CD4-positive, alpha-beta T cell treated with Interleukin-4 for 4 hours (primary cell): Measurements from ENCODE around the gene TMOD2.

ENCODE experiments used
- DNase-seq: peaks from one replicate; pipeline ENCODE4 v3.0.0-alpha.2; 2020

The TMOD2 gene

DNA sequence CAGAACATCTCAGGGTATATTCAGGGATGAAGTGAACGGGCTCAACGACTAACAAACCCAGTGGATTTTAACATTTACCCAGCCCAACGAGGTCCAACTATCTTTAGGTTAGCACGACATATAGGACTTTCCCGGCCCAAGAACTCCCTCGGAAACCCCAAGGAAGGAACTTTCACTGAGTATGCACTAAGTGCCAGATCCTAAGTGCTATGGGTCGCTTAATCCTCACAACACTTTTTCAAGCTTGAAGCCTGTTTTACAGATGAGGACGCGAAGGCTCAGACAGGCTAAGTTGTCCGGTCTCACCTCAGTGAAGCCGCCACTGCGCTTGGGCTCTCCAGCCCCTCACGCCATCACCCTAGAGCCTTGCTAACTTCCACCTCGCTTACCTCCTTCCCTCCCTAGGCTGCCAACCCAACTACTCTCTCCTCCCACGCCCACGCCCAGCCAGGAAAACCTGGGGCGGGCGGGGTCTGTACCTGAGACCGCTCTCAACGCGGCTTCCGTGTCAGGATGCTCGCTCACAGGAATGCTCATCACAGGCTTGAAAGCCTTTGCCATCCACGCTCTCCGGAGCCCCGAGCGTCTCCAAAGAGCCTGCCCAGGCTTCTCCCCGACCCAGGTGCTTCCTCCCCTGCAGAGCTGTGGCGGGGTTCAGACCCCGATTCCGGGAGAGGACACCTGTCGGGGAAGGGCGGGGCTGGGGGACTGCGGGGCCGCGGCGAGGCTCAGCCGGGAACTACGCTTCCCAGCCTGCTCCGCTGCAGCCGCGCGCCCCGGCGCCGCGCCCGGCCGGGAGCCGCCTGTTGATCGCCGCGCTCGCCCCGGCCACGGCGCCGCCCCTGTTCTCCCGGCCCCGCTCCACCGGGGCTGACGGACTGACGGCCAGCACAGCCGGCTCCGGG, at the start of gene TMOD2:
Gene TMOD2 (plus strand): TSS at position 806 of the 905 bp plus-strand sequence. CDS start 14,845 bp downstream, outside the sequence.
- DNase-seq = peak; percentile 37

DNA sequence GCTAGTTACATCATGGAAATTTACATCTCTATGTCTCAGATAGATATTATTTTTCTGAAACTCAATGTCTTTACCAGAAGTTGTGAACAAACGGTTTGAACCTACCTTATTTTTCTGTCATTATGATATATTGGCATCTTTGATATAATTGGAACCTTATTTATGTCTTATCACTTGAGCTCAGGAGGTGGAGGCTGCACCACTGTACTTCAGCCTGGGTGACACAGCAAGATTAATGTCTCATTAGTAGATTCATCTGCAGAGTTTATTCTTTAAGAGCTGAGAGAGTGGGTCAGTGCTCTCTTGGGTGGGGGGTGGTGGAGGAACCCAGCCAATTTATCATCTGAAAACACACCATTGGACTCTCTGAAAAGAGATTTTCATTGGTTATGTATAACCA, 48.7 kb upstream of the TMOD2 start:
- no peak for DNase-seq

DNA sequence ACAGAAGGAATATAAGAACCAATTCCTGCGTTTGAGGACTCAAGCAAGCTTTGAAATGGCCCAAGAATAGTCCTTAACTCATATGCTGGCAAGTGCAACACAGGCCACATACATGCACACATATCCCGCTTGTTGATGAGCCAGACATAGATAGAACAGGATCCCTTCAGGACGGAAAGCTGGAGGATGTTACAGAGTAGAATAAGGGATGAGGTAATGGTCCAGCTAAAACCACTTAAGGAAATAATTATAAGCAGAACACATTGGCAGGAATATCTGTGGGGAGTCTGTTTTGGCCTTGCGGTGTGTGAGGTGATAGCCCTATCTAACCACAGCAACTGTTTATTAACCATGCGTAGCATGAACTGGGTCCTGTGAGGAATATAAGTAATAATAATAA, 45.1 kb upstream of the TMOD2 start:
- no peak for DNase-seq

DNA sequence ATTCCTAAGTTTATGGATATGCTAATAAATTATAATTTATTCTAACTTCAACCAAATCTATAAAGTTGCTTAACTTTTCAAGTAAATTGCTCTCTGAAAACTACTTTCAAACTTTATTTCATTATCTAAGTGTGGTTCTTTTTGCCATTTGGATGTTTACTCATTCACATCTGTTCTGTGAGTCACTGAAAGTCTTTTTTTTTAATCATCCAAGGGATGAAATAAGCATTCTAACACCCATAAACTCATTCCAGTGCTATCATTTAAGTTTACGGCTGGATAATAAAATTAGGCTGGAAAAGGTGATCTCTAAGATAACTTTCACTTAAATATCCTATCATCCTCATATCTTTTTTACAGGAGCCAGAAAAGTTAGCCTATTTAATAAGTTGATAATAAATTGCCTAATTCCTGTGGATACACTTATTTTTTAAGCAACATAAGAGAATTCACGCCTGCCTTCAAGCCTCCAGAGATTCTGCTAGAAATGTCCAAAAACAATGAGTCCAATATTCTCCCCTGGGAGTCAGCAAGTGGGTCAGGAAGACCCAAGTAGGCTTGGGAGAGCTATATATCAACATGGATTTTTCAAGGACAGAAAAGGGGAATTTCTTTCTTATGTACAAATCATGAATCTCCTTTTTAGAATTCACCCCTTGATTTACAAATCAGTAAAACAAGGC, 44.3 kb upstream of the TMOD2 start:
- no peak for DNase-seq

DNA sequence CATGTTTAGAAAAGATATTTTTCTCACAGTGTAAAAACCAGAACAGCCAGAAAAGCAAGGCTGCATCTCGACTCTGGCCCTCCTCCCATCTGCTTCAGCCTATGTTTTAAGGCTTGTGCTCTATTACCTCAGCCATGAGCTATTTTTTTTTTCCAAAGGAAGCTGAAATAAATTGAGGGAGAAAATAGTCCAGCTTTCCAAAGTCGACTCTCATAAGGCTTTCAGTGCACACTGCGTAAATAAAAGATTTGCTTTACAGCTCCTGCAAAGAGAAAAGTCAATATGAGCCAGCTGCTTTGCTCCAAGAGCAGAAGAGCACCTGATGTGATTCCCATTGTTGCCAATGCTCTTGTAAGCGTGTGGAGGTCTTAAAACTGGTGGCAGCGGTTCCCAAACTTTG, 43.4 kb upstream of the TMOD2 start:
- no peak for DNase-seq

DNA sequence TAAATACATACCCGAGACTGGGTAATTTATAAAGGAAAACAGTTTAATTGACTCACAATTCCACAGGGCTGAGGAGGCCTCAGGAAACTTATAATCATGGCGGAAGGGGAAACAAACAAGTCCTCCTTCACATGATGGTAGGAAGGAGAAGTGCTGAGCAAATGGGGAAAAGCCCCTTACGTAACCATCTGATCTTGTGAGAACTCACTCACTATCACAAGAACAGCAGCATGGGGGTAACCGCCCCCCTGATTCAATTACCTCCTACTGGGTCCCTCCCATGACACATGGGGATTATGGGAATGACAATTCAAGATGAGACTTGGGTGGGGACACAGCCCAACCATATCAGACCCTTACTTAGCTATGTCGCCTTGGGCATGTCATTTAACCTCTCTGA, 42.4 kb upstream of the TMOD2 start:
- DNase-seq = no peak

DNA sequence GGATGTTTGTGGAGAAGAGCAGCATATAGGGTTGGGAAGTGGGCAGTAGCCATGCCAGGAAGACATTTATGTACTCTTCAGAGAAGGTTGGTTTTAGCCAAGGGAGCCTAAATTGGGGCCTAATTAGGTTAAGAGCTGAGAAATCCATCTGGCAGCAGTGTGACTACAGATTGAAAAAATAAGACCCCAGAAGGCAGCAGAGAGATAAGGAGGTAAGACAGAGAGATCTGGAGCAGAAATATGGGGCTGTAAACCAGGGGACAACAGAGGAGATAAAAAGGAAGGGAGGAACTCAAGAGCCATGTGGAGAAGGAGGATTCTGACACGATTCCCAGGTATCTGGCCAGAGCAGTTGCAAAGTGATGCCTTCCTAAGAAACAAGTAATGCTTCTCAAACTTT, 37.2 kb upstream of the TMOD2 start:
- DNase-seq = no peak

DNA sequence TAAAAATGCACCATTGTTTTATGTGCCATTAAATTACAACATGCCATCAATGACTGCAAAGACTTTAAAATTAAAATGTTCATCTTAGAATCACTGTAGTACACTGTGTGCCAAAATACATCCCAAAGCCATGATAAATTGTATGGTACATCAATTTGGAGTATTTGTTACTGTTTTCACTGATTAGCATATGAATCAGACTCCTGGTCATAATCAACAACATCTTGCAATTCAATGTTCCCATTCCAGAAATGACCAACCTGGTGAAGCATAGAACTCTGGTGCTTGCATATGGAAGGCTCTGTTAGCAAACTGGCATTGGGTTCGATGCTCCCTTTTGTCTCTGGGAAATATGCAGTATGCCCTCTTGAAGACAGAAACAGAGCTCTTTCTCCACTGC, 36.5 kb upstream of the TMOD2 start:
- DNase-seq = no peak

DNA sequence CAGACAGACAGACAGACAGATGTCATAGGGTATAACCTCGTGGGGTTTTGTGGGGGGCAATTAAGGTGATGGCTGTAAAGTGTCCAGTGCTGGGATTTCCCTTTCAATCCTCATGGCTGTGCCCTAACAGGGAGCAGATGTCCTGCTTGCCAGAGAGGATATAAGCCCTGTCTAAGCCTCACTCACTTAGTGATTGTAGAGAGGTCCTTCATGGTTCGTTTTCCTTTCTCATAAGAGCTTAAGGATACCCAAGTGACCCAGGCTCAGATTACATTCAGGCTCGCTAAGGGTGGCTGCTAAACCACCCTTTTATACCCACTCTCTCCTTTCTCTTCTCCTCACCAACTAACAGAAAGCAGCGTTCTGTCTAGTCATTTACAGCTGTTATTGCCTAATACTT, 33.2 kb upstream of the TMOD2 start:
- no peak for DNase-seq

DNA sequence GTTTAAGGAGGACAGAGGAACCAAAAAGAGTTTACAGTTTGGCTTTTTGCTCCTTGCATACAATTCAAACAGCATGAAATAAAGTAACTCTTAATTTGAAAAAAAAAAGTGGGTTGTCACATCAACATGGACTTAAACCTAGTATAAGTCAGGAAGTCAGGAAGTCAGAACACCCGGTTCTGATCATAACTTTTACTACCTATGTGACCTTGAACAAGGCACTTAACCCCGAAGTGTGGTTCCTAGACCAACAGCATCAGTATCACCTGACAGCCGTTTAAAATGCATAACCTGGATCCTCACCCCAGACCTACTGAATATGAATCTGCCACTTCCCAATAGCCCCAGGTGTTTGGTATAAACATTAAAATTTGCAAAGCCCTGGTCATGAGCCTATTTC, 32.7 kb upstream of the TMOD2 start:
- DNase-seq = no peak

DNA sequence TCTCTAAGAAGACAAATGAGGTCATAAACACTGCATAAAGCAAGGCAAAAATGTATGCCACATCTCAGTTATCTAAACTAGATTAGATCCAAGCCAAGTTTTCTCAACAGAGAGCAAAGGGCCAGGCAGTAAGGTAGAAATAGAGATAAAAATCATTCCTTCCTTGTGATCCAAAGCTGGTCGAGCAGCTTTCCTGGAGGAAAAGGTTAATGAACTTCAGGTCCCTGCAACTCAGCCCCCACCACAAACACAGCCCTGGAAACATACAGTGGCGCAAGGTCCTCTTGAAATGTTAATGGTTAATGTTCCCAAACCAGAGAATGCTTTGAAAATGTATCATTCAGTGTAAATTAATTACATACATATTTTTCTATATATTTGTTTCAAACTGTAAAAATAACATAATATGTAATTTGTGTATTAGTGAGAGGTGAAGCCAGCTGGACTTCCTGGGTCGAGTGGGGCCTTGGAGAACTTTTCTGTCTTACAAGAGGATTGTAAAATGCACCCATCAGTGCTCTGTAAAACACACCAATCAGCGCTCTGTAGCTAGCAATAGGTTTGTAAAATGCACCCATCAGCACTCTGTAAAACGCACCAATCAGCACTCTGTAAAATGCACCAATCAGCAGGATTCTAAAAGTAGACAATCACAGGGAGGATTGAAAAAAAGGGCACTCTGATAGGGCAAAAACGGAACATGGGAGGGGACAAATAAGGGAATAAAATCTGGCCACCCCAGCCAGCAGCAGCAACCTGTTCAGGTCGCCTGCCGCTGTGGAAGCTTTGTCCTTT, 31.0 kb upstream of the TMOD2 start:
- no peak for DNase-seq

DNA sequence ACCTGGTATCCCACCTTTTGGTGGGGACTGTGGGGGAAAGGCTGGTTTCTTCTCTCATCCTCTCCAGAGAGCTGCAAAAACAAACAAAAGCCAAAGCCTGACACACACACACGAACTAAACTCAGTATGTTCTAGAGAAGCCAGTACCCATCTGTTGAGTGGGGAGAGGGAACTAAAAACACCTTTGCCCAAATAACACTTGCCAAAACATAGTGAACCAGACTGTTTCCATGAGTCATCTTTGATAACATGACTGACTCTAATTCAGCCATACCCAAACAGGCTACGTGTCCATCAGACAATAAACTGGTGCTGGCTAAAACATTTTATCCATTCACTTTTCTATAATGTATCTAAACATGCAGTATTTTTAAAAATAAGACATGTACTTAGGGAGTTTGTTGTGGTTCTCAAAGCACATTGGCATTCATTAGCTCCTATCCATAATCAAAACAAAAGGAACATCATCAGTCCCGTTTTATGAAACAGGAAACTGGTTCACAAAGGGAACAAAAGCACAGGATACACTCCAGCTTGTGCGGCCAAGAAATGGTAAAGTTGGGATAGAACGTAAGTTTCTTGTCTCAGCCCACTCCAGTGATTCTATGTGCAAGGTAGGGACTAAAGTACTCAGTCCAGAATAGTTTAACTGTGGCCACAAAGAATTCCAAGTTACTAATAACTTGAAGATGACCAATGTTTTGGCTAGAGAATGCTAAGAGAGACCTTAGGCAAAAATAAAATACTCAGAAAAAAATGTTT, 30.0 kb upstream of the TMOD2 start:
- DNase-seq = peak; percentile 32

DNA sequence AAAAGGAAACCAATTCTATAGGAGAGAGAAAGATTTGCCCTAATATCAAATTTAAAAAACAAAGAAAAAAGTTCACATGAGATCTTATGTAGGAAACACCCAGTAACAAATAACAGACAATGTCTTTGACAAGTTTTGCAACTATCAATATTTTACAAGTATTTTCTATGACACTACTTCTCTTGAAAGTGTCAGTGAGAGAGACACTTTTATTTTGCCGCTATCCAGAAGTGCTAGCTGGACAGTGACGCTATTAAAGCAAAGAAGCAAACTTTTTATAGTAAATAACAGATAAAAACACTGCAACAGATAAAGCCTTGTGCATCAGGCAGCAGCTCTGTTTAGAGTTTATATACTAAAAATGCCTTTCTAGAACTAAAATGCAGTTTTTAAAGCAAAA, 27.2 kb upstream of the TMOD2 start:
- no peak for DNase-seq

DNA sequence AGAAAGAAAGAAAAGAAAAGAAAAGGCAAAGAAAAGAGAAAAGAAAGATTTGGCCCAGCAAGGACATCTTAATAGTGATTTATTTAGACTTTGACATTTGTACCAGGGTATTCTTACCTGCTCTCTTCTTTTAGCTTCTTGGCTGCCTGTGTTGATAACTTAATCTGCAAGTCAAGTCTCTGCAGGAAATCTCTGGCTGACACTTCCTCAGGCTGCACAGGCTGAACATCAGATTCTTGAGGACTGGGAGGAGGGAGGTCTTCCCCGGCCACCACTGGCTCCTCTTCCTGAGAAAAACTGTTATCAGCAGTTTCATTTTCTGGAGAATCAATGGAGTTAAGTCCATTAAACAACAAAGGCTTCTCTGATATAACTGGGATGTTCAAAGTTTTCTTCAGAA, 26.7 kb upstream of the TMOD2 start:
- peak; percentile 29 for DNase-seq

DNA sequence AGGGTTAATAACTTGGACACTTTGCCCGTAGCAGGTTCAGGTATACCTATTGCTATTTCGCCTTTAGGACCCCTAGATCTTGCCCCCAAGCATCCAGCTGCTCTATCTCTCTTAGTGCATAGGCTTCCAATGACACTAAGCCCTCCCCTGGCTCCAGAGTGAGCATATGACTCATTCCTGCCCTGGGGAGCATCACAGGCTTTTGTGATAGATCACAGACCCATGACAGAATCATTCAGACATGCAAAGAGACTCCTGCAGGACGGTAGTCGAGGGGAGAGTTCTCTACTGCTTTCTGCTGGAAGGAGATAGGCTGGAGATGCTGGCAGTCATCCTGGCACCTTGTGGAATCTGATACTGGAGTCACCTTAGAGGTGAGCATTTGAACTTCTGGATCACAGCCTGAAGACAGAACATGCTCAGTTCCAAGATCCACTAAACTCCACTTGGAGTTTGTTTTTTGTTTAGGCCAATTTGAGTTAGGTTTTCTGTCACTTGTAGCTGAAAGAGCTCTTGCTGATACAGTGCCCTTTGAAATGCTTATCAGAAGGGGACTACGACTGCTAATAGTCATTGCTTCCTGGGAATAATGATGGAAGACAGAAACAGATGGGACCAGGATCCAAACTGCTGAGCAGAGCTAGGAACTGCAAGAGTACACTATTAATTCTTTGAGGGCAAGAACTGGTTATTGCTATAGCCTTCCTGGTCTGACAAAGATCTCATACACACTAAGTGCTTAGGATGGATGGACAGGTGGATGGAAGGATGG, 24.9 kb upstream of the TMOD2 start:
- DNase-seq = peak; percentile 55

DNA sequence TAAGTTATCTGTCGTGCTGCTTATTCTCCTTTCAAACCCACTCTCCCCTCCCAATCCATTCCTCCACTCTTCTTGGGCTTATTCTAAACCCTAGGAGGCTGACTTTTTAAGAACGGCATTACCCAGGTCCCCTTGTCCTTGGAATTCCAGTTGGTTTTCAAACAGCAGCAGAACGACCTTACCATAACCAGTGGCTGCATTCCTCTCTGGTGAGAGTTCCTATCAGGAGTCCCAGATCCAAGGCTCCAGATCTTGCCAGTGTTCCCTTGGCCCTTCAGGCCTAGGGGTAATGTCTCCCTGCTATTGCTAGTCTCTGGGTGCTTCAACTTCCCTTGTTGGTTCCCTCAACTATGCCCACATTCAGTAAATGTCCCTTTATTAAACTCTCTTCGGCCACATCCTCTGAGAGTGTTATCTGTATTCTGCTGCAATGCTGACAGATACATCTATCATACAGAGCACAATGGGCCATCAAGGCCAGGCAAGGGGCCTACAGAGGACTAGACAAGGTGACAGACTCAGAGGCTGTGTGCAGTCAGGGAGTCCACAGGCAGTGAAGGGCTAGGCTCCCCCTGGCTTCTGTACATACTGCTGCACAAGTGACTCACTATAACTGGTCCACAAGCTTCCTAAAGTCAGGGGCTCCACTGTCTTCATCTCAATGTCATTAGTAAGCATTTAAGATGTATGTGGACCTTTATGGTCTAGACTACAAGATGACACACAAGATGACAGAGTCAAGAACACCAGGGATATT, 24.1 kb upstream of the TMOD2 start:
- peak; percentile 65 for DNase-seq

DNA sequence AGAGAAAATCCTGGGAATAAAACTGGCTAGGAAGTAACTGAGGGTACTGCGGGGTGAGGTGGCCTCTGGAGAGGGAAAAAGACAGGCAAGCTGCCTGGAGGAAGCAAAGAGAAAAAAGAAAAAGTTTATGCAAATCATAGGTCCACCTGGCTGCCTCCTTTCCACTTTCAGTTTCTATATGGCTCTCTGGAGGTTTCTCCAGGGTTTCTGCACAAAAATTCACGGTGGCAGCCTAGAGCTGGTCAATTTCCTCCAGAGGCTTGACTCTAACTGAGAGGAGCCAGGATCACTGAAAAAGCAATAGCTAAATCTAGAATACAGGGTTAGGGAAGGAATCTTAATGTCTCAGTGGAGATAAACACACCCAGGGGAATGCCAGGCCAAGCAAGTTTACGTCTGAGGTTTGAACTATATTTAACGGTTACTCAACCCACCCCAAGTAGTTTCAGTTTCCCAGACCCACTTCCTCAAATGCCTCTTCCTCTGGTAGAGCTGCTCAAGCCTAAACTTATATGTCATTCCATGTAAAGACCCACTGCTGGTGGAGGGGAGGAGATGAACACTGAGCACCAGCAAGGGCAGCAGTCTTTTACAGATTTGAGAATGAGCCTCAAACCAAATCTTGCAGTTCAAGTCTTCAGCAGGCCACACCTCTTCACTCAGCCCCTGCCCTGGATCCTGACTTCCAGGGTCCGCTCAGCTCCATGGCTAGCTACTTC, 19.7 kb upstream of the TMOD2 start:
- peak; percentile 74 for DNase-seq

DNA sequence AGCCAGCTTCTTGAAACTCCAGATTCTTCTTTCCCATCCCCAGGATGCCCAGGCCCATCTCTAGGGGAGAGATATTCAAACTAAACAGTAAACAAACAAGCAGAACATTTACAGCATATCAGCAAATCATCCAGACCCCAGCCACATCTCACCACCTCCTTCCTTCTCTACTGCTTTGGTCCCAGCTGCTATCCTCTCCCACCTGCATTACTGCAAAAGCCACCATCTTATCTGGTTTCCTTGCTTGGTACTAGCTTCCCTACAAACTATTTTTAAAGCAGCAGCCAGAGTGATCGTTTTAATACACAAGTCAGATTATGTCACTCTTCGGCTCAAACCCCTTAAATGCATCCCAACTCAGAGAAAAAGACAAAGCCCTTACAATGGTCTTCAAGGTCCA, 18.8 kb upstream of the TMOD2 start:
- no peak for DNase-seq

DNA sequence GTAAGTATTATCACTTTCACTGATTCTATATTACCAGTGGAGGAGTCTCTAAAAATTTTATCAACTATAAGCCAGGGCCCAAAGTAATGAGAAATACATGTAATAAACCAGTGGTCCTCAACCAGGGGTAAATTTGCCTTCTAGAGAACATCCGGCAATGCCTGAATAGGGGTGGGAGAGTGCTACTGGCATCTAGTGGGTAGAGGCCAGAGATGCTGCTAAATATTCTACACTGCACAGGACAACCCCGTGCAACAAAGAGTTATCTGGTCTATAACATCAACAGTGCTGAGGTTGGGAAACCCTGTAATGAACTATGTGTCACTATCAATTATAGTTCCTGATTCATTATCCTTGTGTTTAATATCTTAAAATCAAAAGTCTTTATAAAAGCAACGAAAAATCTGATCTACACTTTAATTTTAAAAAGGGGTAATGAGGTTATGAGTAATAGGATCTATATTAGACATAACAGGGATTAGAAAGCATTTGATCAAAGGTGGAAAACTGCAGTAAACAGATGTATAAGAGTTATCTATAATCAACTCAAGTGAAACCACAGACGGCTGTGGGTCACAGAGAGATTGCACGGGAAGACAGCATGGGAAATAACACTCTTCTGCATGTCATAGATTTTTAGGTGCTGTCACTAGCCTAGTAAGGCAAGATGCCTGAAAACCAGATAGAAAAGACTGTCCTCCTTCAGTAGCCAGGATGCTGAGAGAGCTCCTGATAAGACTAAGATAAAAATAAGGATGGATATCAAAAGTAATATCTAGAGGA, 16.0 kb upstream of the TMOD2 start:
- DNase-seq = peak; percentile 83

DNA sequence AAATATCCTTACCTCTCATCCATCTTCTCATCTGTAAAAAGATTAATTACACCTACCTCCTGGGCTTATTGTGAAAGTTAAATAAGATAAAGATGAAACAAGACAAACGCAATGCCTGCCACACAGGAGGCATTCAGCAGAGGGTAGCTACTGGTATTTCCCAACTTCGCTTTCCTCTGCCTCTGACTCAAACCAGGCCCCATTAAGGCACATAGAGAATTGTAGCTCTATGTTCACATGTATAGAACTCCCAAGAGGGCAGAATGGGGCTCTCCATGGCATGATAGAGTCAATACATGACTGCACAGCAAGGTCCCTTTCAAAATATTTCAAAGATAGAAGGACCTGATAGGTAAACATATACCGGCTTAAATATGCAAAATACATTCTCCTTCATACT, 15.3 kb upstream of the TMOD2 start:
- peak; percentile 37 for DNase-seq
